ENCODE results near the gene KRTAP9-9. TPM values are rescaled to one million over a fixed set of nuclear protein-coding genes. Genes with fewer than 3 reads are reported as not detected.
"Not testable (repeated sequence)": the region's sequence is repeated elsewhere in the genome, so short reads cannot be mapped to it uniquely, and the experiment has no call there.

The KRTAP9-9 gene
- total RNA-seq, 1 donor from 2014 or later: not detected

- H3K4me3 Mint-ChIP-seq (ENCODE audit: unreplicated experiment); H3K27me3 ChIP-seq (ENCODE audit: insufficient read depth, low read length); FAIRE-seq: not testable (repeated sequence)
These were observed 17.2 kb upstream of the KRTAP9-9 start, which contains the start of gene KRTAP9-8 for GRCh38 chr17:41237949-41238437. Gene KRTAP9-8, plus strand, starts transcription at chr17:41237999. Its CDS starts 53 bp downstream, at chr17:41238052.

GRCh38 chr17:41246995-41247787 is 8.0 kb upstream of the KRTAP9-9 start:
- H3K27me3 Mint-ChIP-seq (ENCODE audit: low read depth, unreplicated experiment): peaks cover 35% of the 10 kb centered on the region
- not testable (repeated sequence) for H4K20me1 ChIP-seq (ENCODE audit: insufficient read depth, low read length); H3K4me3 ChIP-seq (ENCODE audit: insufficient read depth, low read depth, low read length); FAIRE-seq; H3K4me2 ChIP-seq (ENCODE audit: low read length); H3K36me3 ChIP-seq (ENCODE audit: insufficient read depth, low read length); H3K4me1 ChIP-seq (ENCODE audit: insufficient read depth, low read length); H3K36me3 Mint-ChIP-seq (ENCODE audit: low read depth, unreplicated experiment); H3K9me3 Mint-ChIP-seq (ENCODE audit: unreplicated experiment); H2AFZ ChIP-seq (ENCODE audit: low read depth, low read length); H3K27ac Mint-ChIP-seq (ENCODE audit: unreplicated experiment); H3K79me2 ChIP-seq (ENCODE audit: insufficient read depth, low read length); H3K4me3 Mint-ChIP-seq (ENCODE audit: unreplicated experiment); DNase-seq (ENCODE audit: low read depth); H3K9me3 ChIP-seq (ENCODE audit: insufficient read depth, low read depth, low read length); H3K4me1 Mint-ChIP-seq (ENCODE audit: low read depth, unreplicated experiment); H3K27ac ChIP-seq (ENCODE audit: low read depth, low read length); H3K27me3 ChIP-seq (ENCODE audit: insufficient read depth, low read length); H3K9ac ChIP-seq (ENCODE audit: low read length)

More at GRCh38 chr17:41237949-41238437, 17.2 kb upstream of the KRTAP9-9 start, which contains the start of gene KRTAP9-8:
- H3K4me1 ChIP-seq (ENCODE audit: insufficient read depth, low read length); H3K9me3 Mint-ChIP-seq (ENCODE audit: unreplicated experiment); H3K36me3 Mint-ChIP-seq (ENCODE audit: low read depth, unreplicated experiment); H3K4me2 ChIP-seq (ENCODE audit: low read length); H3K9me3 ChIP-seq (ENCODE audit: insufficient read depth, low read depth, low read length); H4K20me1 ChIP-seq (ENCODE audit: insufficient read depth, low read length); H3K27ac ChIP-seq (ENCODE audit: low read depth, low read length); H2AFZ ChIP-seq (ENCODE audit: low read depth, low read length); H3K36me3 ChIP-seq (ENCODE audit: insufficient read depth, low read length); H3K4me3 ChIP-seq (ENCODE audit: insufficient read depth, low read depth, low read length); H3K27ac Mint-ChIP-seq (ENCODE audit: unreplicated experiment); DNase-seq (ENCODE audit: low read depth); H3K4me1 Mint-ChIP-seq (ENCODE audit: low read depth, unreplicated experiment); H3K79me2 ChIP-seq (ENCODE audit: insufficient read depth, low read length); H3K9ac ChIP-seq (ENCODE audit: low read length): not testable (repeated sequence)
- H3K27me3 Mint-ChIP-seq (ENCODE audit: low read depth, unreplicated experiment): peaks cover 23% of the 10 kb centered on the region

DNA sequence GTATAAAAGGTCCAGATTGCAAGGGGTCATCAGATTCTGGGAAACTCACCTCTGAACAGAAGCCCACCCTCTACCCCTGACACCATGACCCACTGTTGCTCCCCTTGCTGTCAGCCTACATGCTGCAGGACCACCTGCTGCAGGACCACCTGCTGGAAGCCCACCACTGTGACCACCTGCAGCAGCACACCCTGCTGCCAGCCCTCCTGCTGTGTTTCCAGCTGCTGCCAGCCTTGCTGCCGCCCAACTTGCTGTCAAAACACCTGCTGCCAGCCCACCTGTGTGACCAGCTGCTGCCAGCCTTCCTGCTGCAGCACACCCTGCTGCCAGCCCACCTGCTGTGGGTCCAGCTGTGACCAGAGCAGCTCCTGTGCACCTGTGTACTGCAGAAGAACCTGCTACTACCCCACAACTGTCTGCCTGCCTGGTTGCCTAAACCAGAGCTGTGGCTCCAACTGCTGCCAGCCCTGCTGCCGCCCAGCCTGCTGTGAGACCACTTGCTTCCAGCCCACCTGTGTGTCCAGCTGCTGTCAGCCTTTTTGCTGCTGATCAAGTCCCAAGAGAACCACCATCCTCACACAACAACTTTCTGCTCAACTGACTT is 5.4 kb upstream of the KRTAP9-9 start, which contains the start of gene KRTAP9-4:
Gene KRTAP9-4, plus strand, starts transcription at position 51 of the 604 bp plus-strand sequence. Its CDS starts 34 bp downstream, at position 85.
- not testable (repeated sequence) for H3K27ac ChIP-seq (ENCODE audit: low read depth, low read length); H3K4me3 ChIP-seq (ENCODE audit: insufficient read depth, low read depth, low read length); H3K4me3 Mint-ChIP-seq (ENCODE audit: unreplicated experiment); DNase-seq (ENCODE audit: low read depth); H3K36me3 ChIP-seq (ENCODE audit: insufficient read depth, low read length); H3K27ac Mint-ChIP-seq (ENCODE audit: unreplicated experiment); H3K9me3 Mint-ChIP-seq (ENCODE audit: unreplicated experiment); H2AFZ ChIP-seq (ENCODE audit: low read depth, low read length); H3K9me3 ChIP-seq (ENCODE audit: insufficient read depth, low read depth, low read length); H3K4me1 Mint-ChIP-seq (ENCODE audit: low read depth, unreplicated experiment); H3K79me2 ChIP-seq (ENCODE audit: insufficient read depth, low read length); H3K4me1 ChIP-seq (ENCODE audit: insufficient read depth, low read length); FAIRE-seq; H3K27me3 ChIP-seq (ENCODE audit: insufficient read depth, low read length); H3K9ac ChIP-seq (ENCODE audit: low read length); H3K36me3 Mint-ChIP-seq (ENCODE audit: low read depth, unreplicated experiment); H3K4me2 ChIP-seq (ENCODE audit: low read length); H4K20me1 ChIP-seq (ENCODE audit: insufficient read depth, low read length)
- H3K27me3 Mint-ChIP-seq (ENCODE audit: low read depth, unreplicated experiment): peaks cover 39% of the 10 kb centered on the region

DNA sequence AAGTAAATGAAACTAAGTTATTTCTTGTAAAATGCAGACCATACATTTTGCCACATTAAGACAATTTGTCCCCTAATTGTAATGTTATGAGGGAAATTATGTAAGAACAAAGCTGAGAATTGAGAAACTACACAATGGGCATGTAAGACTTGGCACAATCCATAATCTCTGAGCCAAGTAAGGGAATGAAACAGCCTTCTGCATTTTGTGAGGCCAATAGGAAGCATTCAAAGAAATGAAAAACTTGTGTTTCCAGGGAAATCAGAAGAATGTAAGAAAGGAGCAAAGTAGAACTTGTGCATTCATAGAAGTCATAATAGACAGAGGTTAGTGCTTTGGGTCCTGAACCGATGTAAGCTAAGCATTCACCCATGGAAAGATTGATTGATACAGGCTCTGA is 3.9 kb upstream of the KRTAP9-9 start:
- H3K4me3 ChIP-seq (ENCODE audit: insufficient read depth, low read depth, low read length): no peak overlapping the region
- H3K27me3 ChIP-seq (ENCODE audit: insufficient read depth, low read length): peaks cover 3% of the 10 kb centered on the region
- no peak overlapping the region for H3K27ac Mint-ChIP-seq (ENCODE audit: unreplicated experiment)
- no peak overlapping the region for H2AFZ ChIP-seq (ENCODE audit: low read depth, low read length)
- no peaks in the 10 kb centered on the region for H3K4me1 Mint-ChIP-seq (ENCODE audit: low read depth, unreplicated experiment)
- H3K27me3 Mint-ChIP-seq (ENCODE audit: low read depth, unreplicated experiment): peaks cover 49% of the 10 kb centered on the region
- no peaks in the 10 kb centered on the region for H3K36me3 Mint-ChIP-seq (ENCODE audit: low read depth, unreplicated experiment)
- H3K9me3 ChIP-seq (ENCODE audit: insufficient read depth, low read depth, low read length): no peaks in the 10 kb centered on the region
- DNase-seq (ENCODE audit: low read depth): no peak
- H3K4me3 Mint-ChIP-seq (ENCODE audit: unreplicated experiment): no peak overlapping the region
- no peak overlapping the region for H3K9ac ChIP-seq (ENCODE audit: low read length)
- H3K9me3 Mint-ChIP-seq (ENCODE audit: unreplicated experiment): no peaks in the 10 kb centered on the region
- FAIRE-seq: no peak
- H3K4me1 ChIP-seq (ENCODE audit: insufficient read depth, low read length): no peaks in the 10 kb centered on the region
- H3K36me3 ChIP-seq (ENCODE audit: insufficient read depth, low read length): no peaks in the 10 kb centered on the region
- no peaks in the 10 kb centered on the region for H3K79me2 ChIP-seq (ENCODE audit: insufficient read depth, low read length)
- TF ChIP-seq, protein P1, sequence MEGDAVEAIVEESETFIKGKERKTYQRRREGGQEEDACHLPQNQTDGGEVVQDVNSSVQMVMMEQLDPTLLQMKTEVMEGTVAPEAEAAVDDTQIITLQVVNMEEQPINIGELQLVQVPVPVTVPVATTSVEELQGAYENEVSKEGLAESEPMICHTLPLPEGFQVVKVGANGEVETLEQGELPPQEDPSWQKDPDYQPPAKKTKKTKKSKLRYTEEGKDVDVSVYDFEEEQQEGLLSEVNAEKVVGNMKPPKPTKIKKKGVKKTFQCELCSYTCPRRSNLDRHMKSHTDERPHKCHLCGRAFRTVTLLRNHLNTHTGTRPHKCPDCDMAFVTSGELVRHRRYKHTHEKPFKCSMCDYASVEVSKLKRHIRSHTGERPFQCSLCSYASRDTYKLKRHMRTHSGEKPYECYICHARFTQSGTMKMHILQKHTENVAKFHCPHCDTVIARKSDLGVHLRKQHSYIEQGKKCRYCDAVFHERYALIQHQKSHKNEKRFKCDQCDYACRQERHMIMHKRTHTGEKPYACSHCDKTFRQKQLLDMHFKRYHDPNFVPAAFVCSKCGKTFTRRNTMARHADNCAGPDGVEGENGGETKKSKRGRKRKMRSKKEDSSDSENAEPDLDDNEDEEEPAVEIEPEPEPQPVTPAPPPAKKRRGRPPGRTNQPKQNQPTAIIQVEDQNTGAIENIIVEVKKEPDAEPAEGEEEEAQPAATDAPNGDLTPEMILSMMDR (IDR thresholded peaks at IDR 0.05; ENCODE audit: insufficient read depth, low read depth, low read length): no peak
- no peak overlapping the region for H3K4me2 ChIP-seq (ENCODE audit: low read length)
- H4K20me1 ChIP-seq (ENCODE audit: insufficient read depth, low read length): no peaks in the 10 kb centered on the region
- no peak overlapping the region for H3K27ac ChIP-seq (ENCODE audit: low read depth, low read length)

Measured in astrocyte (in vitro differentiated cells and primary cell).